Measurements from ENCODE around the gene AMOTL1.
A peak's percentile ranks its signal among the peaks of the same experiment; 100 is the strongest.

Gene AMOTL1

GRCh38 chr11:94734563-94735275, 33.4 kb upstream of the AMOTL1 start:
- no peaks in the 10 kb centered on the region for H3K36me3 ChIP-seq (ENCODE audit: control insufficient read depth, insufficient read depth, low read length)
- no peak overlapping the region for H3K27ac ChIP-seq (ENCODE audit: low read depth, low read length)
- H3K4me3 ChIP-seq (ENCODE audit: low read length) = no peak overlapping the region
- peaks cover 2% of the 10 kb centered on the region for H3K4me1 ChIP-seq (ENCODE audit: control insufficient read depth, insufficient read depth, low read length)
- no peak overlapping the region for H3K9ac ChIP-seq (ENCODE audit: low read length)
- H3K27me3 ChIP-seq (ENCODE audit: control insufficient read depth, insufficient read depth, low read length) = peaks cover 6% of the 10 kb centered on the region

- Histone ChIP-seq H3K27ac (ENCODE audit: low read depth, low read length) (no peak overlapping the region), H3K4me3 (ENCODE audit: low read length) (no peak overlapping the region), H3K36me3 (ENCODE audit: control insufficient read depth, insufficient read depth, low read length) (no peaks in the 10 kb centered on the region), H3K27me3 (ENCODE audit: control insufficient read depth, insufficient read depth, low read length) (peaks cover 3% of the 10 kb centered on the region), H3K4me1 (ENCODE audit: control insufficient read depth, insufficient read depth, low read length) (peaks cover 4% of the 10 kb centered on the region), H3K9ac (ENCODE audit: low read length) (no peak overlapping the region)
Observed at GRCh38 chr11:94735907-94736306, 32.2 kb upstream of the AMOTL1 start.

GRCh38 chr11:94737171-94737611, 31.0 kb upstream of the AMOTL1 start:
- H3K36me3 ChIP-seq (ENCODE audit: control insufficient read depth, insufficient read depth, low read length) = no peaks in the 10 kb centered on the region
- no peak overlapping the region for H3K9ac ChIP-seq (ENCODE audit: low read length)
- H3K4me3 ChIP-seq (ENCODE audit: low read length) = no peak overlapping the region
- peaks cover 3% of the 10 kb centered on the region for H3K27me3 ChIP-seq (ENCODE audit: control insufficient read depth, insufficient read depth, low read length)
- H3K27ac ChIP-seq (ENCODE audit: low read depth, low read length) = no peak overlapping the region
- peaks cover 10% of the 10 kb centered on the region for H3K4me1 ChIP-seq (ENCODE audit: control insufficient read depth, insufficient read depth, low read length)

- Histone ChIP-seq H3K36me3 (ENCODE audit: control insufficient read depth, insufficient read depth, low read length) (no peaks in the 10 kb centered on the region), H3K4me3 (ENCODE audit: low read length) (no peak overlapping the region), H3K9ac (ENCODE audit: low read length) (no peak overlapping the region), H3K4me1 (ENCODE audit: control insufficient read depth, insufficient read depth, low read length) (peaks cover 10% of the 10 kb centered on the region), H3K27me3 (ENCODE audit: control insufficient read depth, insufficient read depth, low read length) (no peaks in the 10 kb centered on the region), H3K27ac (ENCODE audit: low read depth, low read length) (no peak overlapping the region)
Observed at GRCh38 chr11:94738746-94739145, 29.4 kb upstream of the AMOTL1 start.

GRCh38 chr11:94739331-94739730, 28.8 kb upstream of the AMOTL1 start:
- no peaks in the 10 kb centered on the region for H3K36me3 ChIP-seq (ENCODE audit: control insufficient read depth, insufficient read depth, low read length)
- H3K4me3 ChIP-seq (ENCODE audit: low read length) = no peak overlapping the region
- no peaks in the 10 kb centered on the region for H3K27me3 ChIP-seq (ENCODE audit: control insufficient read depth, insufficient read depth, low read length)
- no peak overlapping the region for H3K27ac ChIP-seq (ENCODE audit: low read depth, low read length)
- peaks cover 10% of the 10 kb centered on the region for H3K4me1 ChIP-seq (ENCODE audit: control insufficient read depth, insufficient read depth, low read length)
- H3K9ac ChIP-seq (ENCODE audit: low read length) = no peak overlapping the region

- Histone ChIP-seq H3K27me3 (ENCODE audit: control insufficient read depth, insufficient read depth, low read length) (no peaks in the 10 kb centered on the region), H3K4me1 (ENCODE audit: control insufficient read depth, insufficient read depth, low read length) (peaks cover 10% of the 10 kb centered on the region), H3K27ac (ENCODE audit: low read depth, low read length) (peak overlapping the region; percentile 69), H3K9ac (ENCODE audit: low read length) (peak overlapping the region; percentile 10), H3K4me3 (ENCODE audit: low read length) (peak overlapping the region; percentile 71), H3K36me3 (ENCODE audit: control insufficient read depth, insufficient read depth, low read length) (no peaks in the 10 kb centered on the region)
Observed at GRCh38 chr11:94740083-94741021, 27.8 kb upstream of the AMOTL1 start.

- Histone ChIP-seq H3K27me3 (ENCODE audit: control insufficient read depth, insufficient read depth, low read length) (no peaks in the 10 kb centered on the region), H3K4me1 (ENCODE audit: control insufficient read depth, insufficient read depth, low read length) (peaks cover 10% of the 10 kb centered on the region), H3K9ac (ENCODE audit: low read length) (peak overlapping the region; percentile 10), H3K27ac (ENCODE audit: low read depth, low read length) (peak overlapping the region; percentile 69), H3K36me3 (ENCODE audit: control insufficient read depth, insufficient read depth, low read length) (no peaks in the 10 kb centered on the region), H3K4me3 (ENCODE audit: low read length) (peak overlapping the region; percentile 71)
Observed at GRCh38 chr11:94741022-94741679, 27.0 kb upstream of the AMOTL1 start.

- Histone ChIP-seq H3K36me3 (ENCODE audit: control insufficient read depth, insufficient read depth, low read length) (no peaks in the 10 kb centered on the region), H3K9ac (ENCODE audit: low read length) (no peak overlapping the region), H3K4me3 (ENCODE audit: low read length) (no peak overlapping the region), H3K4me1 (ENCODE audit: control insufficient read depth, insufficient read depth, low read length) (peaks cover 10% of the 10 kb centered on the region), H3K27me3 (ENCODE audit: control insufficient read depth, insufficient read depth, low read length) (no peaks in the 10 kb centered on the region), H3K27ac (ENCODE audit: low read depth, low read length) (no peak overlapping the region)
Observed at GRCh38 chr11:94742665-94743064, 25.5 kb upstream of the AMOTL1 start.

- H3K9ac ChIP-seq (ENCODE audit: low read length) = no peak overlapping the region
- no peaks in the 10 kb centered on the region for H3K27me3 ChIP-seq (ENCODE audit: control insufficient read depth, insufficient read depth, low read length)
- H3K27ac ChIP-seq (ENCODE audit: low read depth, low read length) = no peak overlapping the region
- H3K4me3 ChIP-seq (ENCODE audit: low read length) = no peak overlapping the region
- no peaks in the 10 kb centered on the region for H3K36me3 ChIP-seq (ENCODE audit: control insufficient read depth, insufficient read depth, low read length)
- H3K4me1 ChIP-seq (ENCODE audit: control insufficient read depth, insufficient read depth, low read length) = peaks cover 5% of the 10 kb centered on the region
Observed at GRCh38 chr11:94746721-94747120, 21.4 kb upstream of the AMOTL1 start.

GRCh38 chr11:94747146-94747545, 21.0 kb upstream of the AMOTL1 start:
- Histone ChIP-seq H3K27me3 (ENCODE audit: control insufficient read depth, insufficient read depth, low read length) (no peaks in the 10 kb centered on the region), H3K27ac (ENCODE audit: low read depth, low read length) (no peak overlapping the region), H3K36me3 (ENCODE audit: control insufficient read depth, insufficient read depth, low read length) (no peaks in the 10 kb centered on the region), H3K4me3 (ENCODE audit: low read length) (no peak overlapping the region), H3K9ac (ENCODE audit: low read length) (no peak overlapping the region), H3K4me1 (ENCODE audit: control insufficient read depth, insufficient read depth, low read length) (peaks cover 4% of the 10 kb centered on the region)

GRCh38 chr11:94747601-94748041, 20.5 kb upstream of the AMOTL1 start:
- H3K4me1 ChIP-seq (ENCODE audit: control insufficient read depth, insufficient read depth, low read length) = peaks cover 9% of the 10 kb centered on the region
- H3K4me3 ChIP-seq (ENCODE audit: low read length) = no peak overlapping the region

GRCh38 chr11:94749369-94749768, 18.8 kb upstream of the AMOTL1 start:
- Histone ChIP-seq H3K36me3 (ENCODE audit: control insufficient read depth, insufficient read depth, low read length) (no peaks in the 10 kb centered on the region), H3K9ac (ENCODE audit: low read length) (no peak overlapping the region), H3K27ac (ENCODE audit: low read depth, low read length) (no peak overlapping the region), H3K4me3 (ENCODE audit: low read length) (no peak overlapping the region), H3K27me3 (ENCODE audit: control insufficient read depth, insufficient read depth, low read length) (no peaks in the 10 kb centered on the region), H3K4me1 (ENCODE audit: control insufficient read depth, insufficient read depth, low read length) (peaks cover 12% of the 10 kb centered on the region)

More at GRCh38 chr11:94747601-94748041, 20.5 kb upstream of the AMOTL1 start:
- H3K9ac ChIP-seq (ENCODE audit: low read length) = no peak overlapping the region
- no peaks in the 10 kb centered on the region for H3K36me3 ChIP-seq (ENCODE audit: control insufficient read depth, insufficient read depth, low read length)
- no peaks in the 10 kb centered on the region for H3K27me3 ChIP-seq (ENCODE audit: control insufficient read depth, insufficient read depth, low read length)
- H3K27ac ChIP-seq (ENCODE audit: low read depth, low read length) = no peak overlapping the region

All from rectal smooth muscle tissue (tissue), 1 donor.